ENCODE results near the gene CWC25.

CWC25 gene

GRCh38 chr17:38762231-38762630 is 62.9 kb downstream of the CWC25 start:
- Histone ChIP-seq H3K4me1 (ENCODE audit: control insufficient read depth, insufficient read depth, low read length) (no peaks in the 10 kb centered on the region), H3K36me3 (ENCODE audit: control insufficient read depth, insufficient read depth, low read length) (peaks cover 35% of the 10 kb centered on the region), H3K4me3 (ENCODE audit: low read depth, low read length) (no peak overlapping the region), H3K27me3 (ENCODE audit: control insufficient read depth, insufficient read depth, low read length) (no peaks in the 10 kb centered on the region), H3K9ac (ENCODE audit: low read depth, low read length) (no peak overlapping the region), H3K9me3 (ENCODE audit: control insufficient read depth, insufficient read depth, low read length) (no peaks in the 10 kb centered on the region)

GRCh38 chr17:38761612-38762011 is 63.5 kb downstream of the CWC25 start:
- Histone ChIP-seq H3K36me3 (ENCODE audit: control insufficient read depth, insufficient read depth, low read length) (peaks cover 35% of the 10 kb centered on the region), H3K9me3 (ENCODE audit: control insufficient read depth, insufficient read depth, low read length) (no peaks in the 10 kb centered on the region), H3K4me3 (ENCODE audit: low read depth, low read length) (no peak overlapping the region), H3K27me3 (ENCODE audit: control insufficient read depth, insufficient read depth, low read length) (no peaks in the 10 kb centered on the region), H3K4me1 (ENCODE audit: control insufficient read depth, insufficient read depth, low read length) (no peaks in the 10 kb centered on the region), H3K9ac (ENCODE audit: low read depth, low read length) (no peak overlapping the region)

- peaks cover 4% of the 10 kb centered on the region for H3K4me1 ChIP-seq (ENCODE audit: control insufficient read depth, insufficient read depth, low read length)
- peak overlapping the region; percentile 85 for H3K9ac ChIP-seq (ENCODE audit: low read depth, low read length)
- H3K4me3 ChIP-seq (ENCODE audit: low read depth, low read length): peak overlapping the region; percentile 98
- H3K36me3 ChIP-seq (ENCODE audit: control insufficient read depth, insufficient read depth, low read length): peaks cover 13% of the 10 kb centered on the region
- peaks cover 14% of the 10 kb centered on the region for H3K27me3 ChIP-seq (ENCODE audit: control insufficient read depth, insufficient read depth, low read length)
- H3K9me3 ChIP-seq (ENCODE audit: control insufficient read depth, insufficient read depth, low read length): no peaks in the 10 kb centered on the region
Observed at GRCh38 chr17:38753071-38753506, 72.0 kb downstream of the CWC25 start.

- peaks cover 4% of the 10 kb centered on the region for H3K4me1 ChIP-seq (ENCODE audit: control insufficient read depth, insufficient read depth, low read length)
- no peaks in the 10 kb centered on the region for H3K9me3 ChIP-seq (ENCODE audit: control insufficient read depth, insufficient read depth, low read length)
- peak within 1 kb of the TSS; percentile 90 for H3K9ac ChIP-seq (ENCODE audit: low read depth, low read length)
- peaks cover 10% of the 10 kb centered on the region for H3K36me3 ChIP-seq (ENCODE audit: control insufficient read depth, insufficient read depth, low read length)
- peak within 1 kb of the TSS; percentile 98 for H3K4me3 ChIP-seq (ENCODE audit: low read depth, low read length)
- peaks cover 14% of the 10 kb centered on the region for H3K27me3 ChIP-seq (ENCODE audit: control insufficient read depth, insufficient read depth, low read length)
Observed at GRCh38 chr17:38752308-38753070, 72.6 kb downstream of the CWC25 start, which contains the start of gene PSMB3. Gene PSMB3 (plus strand): TSS chr17:38752741. CDS start chr17:38752827, 86 bp downstream.

GRCh38 chr17:38751808-38752307 is 73.3 kb downstream of the CWC25 start:
- Histone ChIP-seq H3K4me1 (ENCODE audit: control insufficient read depth, insufficient read depth, low read length) (peaks cover 4% of the 10 kb centered on the region), H3K9me3 (ENCODE audit: control insufficient read depth, insufficient read depth, low read length) (no peaks in the 10 kb centered on the region), H3K4me3 (ENCODE audit: low read depth, low read length) (peak overlapping the region; percentile 98), H3K36me3 (ENCODE audit: control insufficient read depth, insufficient read depth, low read length) (peaks cover 10% of the 10 kb centered on the region), H3K9ac (ENCODE audit: low read depth, low read length) (peak overlapping the region; percentile 90), H3K27me3 (ENCODE audit: control insufficient read depth, insufficient read depth, low read length) (peaks cover 14% of the 10 kb centered on the region)

- H3K36me3 ChIP-seq (ENCODE audit: control insufficient read depth, insufficient read depth, low read length): peaks cover 10% of the 10 kb centered on the region
- H3K9ac ChIP-seq (ENCODE audit: low read depth, low read length): no peak overlapping the region
- H3K4me3 ChIP-seq (ENCODE audit: low read depth, low read length): peak overlapping the region; percentile 98
- peaks cover 14% of the 10 kb centered on the region for H3K27me3 ChIP-seq (ENCODE audit: control insufficient read depth, insufficient read depth, low read length)
- H3K4me1 ChIP-seq (ENCODE audit: control insufficient read depth, insufficient read depth, low read length): peaks cover 6% of the 10 kb centered on the region
- H3K9me3 ChIP-seq (ENCODE audit: control insufficient read depth, insufficient read depth, low read length): no peaks in the 10 kb centered on the region
Observed at GRCh38 chr17:38751144-38751807, 73.8 kb downstream of the CWC25 start.
